Activated CD8-positive, alpha-beta T cell treated with anti-CD3 and anti-CD28 coated beads for 36 hours (primary cell): ENCODE results near the gene AKAP13. TPM values are rescaled to one million over a fixed set of nuclear protein-coding genes. Genes with fewer than 3 reads are reported as not detected.

ENCODE experiments used
- ATAC-seq: fragments of 200-7000 bp; cut with Tn5 transposase; one replicate; pipeline ENCODE4 v1.10.0; 2021; ENCODE audit warnings: mild to moderate bottlenecking, moderate library complexity
- CTCF ChIA-PET: fragments of 350-600 bp; sonication (Branson Sonifier 250); formaldehyde crosslinking; loops from one replicate; lab custom pipeline; 2021; ENCODE audit warnings: antibody characterized with exemption; lab: Charles Lee
- POLR2A ChIA-PET: fragments of 350-600 bp; sonication (Branson Sonifier 250); formaldehyde crosslinking; loops from one replicate; lab custom pipeline; 2021; ENCODE audit warnings: antibody characterized with exemption; lab: Charles Lee
- DNase-seq: peaks from one replicate; pipeline ENCODE4 v3.0.0-alpha.2; 2020
- H3K27ac Mint-ChIP-seq: one replicate; pipeline ENCODE4 v1.8.0; 2021; ENCODE audit warnings: mild to moderate bottlenecking, mixed read lengths
- H3K27me3 Mint-ChIP-seq: one replicate; pipeline ENCODE4 v1.8.0; 2021; ENCODE audit warnings: mixed read lengths
- H3K36me3 Mint-ChIP-seq: one replicate; pipeline ENCODE4 v1.8.0; 2021; ENCODE audit warnings: low read depth, mixed read lengths
- H3K4me1 Mint-ChIP-seq: one replicate; pipeline ENCODE4 v1.8.0; 2021; ENCODE audit warnings: low read depth, mixed read lengths
- H3K4me3 Mint-ChIP-seq: one replicate; pipeline ENCODE4 v1.8.0; 2021; ENCODE audit warnings: mild to moderate bottlenecking, moderate library complexity, mixed read lengths
- H3K9me3 Mint-ChIP-seq: one replicate; pipeline ENCODE4 v1.8.0; 2021; ENCODE audit warnings: mixed read lengths
- CTCF ChIP-seq: fragments of 200-600 bp; IDR thresholded peaks from one replicate; pipeline ENCODE4 v1.8.0; 2022; ENCODE audit warnings: antibody characterized with exemption, mild to moderate bottlenecking
- intact Hi-C: fragments of 100-400 bp; cut with micrococcal nuclease; formaldehyde crosslinking; loops from one replicate; pipeline ENCODE4 v1.10.0; 2022
- total RNA-seq, 2 experiments: library from RNA; stranded (reverse); gene quantifications; one replicate each; pipeline ENCODE4 v1.2.3, GENCODE V29; 2021

AKAP13 gene
- total RNA-seq, 2 experiments from 2014 or later, result 79.1 to 79.5 TPM

- ATAC-seq (no peak), DNase-seq (no peak)
- Mint-ChIP-seq H3K9me3 (no peaks in the 10 kb centered on the region), H3K4me3 (no peak overlapping the region), H3K4me1 (peaks cover 11% of the 10 kb centered on the region), H3K27me3 (no peaks in the 10 kb centered on the region), H3K27ac (no peak overlapping the region), H3K36me3 (no peaks in the 10 kb centered on the region)
- CTCF ChIA-PET, result no interaction called here
- no peak for TF ChIP-seq CTCF
- intact Hi-C loops, result no loop called here
- POLR2A ChIA-PET, result no interaction called here
Observed at GRCh38 chr15:85757073-85757938, 376.9 kb downstream of the AKAP13 start.

- no peak for TF ChIP-seq CTCF
- Mint-ChIP-seq H3K9me3 (no peaks in the 10 kb centered on the region), H3K27me3 (no peaks in the 10 kb centered on the region), H3K27ac (no peak overlapping the region), H3K36me3 (no peaks in the 10 kb centered on the region), H3K4me1 (peaks cover 4% of the 10 kb centered on the region), H3K4me3 (no peak overlapping the region)
- intact Hi-C loops, result no loop called here
- CTCF ChIA-PET, result no interaction called here
- DNase-seq, result no peak
- no peak for ATAC-seq
- POLR2A ChIA-PET, result no interaction called here
Observed at GRCh38 chr15:85757939-85758654, 377.7 kb downstream of the AKAP13 start.

- ATAC-seq, result no peak
Observed at GRCh38 chr15:85758655-85758978, 378.2 kb downstream of the AKAP13 start.

GRCh38 chr15:85759376-85759775, 379.0 kb downstream of the AKAP13 start:
- DNase-seq, result no peak
- no peak for TF ChIP-seq CTCF
- CTCF ChIA-PET, result no interaction called here
- intact Hi-C loops, result no loop called here
- no peak overlapping the region for H3K4me3 Mint-ChIP-seq
- no peaks in the 10 kb centered on the region for H3K9me3 Mint-ChIP-seq
- no peaks in the 10 kb centered on the region for H3K4me1 Mint-ChIP-seq
- H3K27me3 Mint-ChIP-seq, result no peaks in the 10 kb centered on the region
- no peak for ATAC-seq
- no peak overlapping the region for H3K27ac Mint-ChIP-seq
- POLR2A ChIA-PET, result no interaction called here
- H3K36me3 Mint-ChIP-seq, result no peaks in the 10 kb centered on the region

More at GRCh38 chr15:85758655-85758978, 378.2 kb downstream of the AKAP13 start:
- no peaks in the 10 kb centered on the region for H3K36me3 Mint-ChIP-seq
- no peak for DNase-seq
- intact Hi-C loops, result no loop called here
- H3K27me3 Mint-ChIP-seq, result no peaks in the 10 kb centered on the region
- H3K4me1 Mint-ChIP-seq, result no peaks in the 10 kb centered on the region
- no peak overlapping the region for H3K27ac Mint-ChIP-seq
- no peak for TF ChIP-seq CTCF
- ChIA-PET POLR2A (no interaction called here), CTCF (no interaction called here)
- H3K9me3 Mint-ChIP-seq, result no peaks in the 10 kb centered on the region
- no peak overlapping the region for H3K4me3 Mint-ChIP-seq

GRCh38 chr15:85760049-85760448, 379.6 kb downstream of the AKAP13 start:
- ChIA-PET CTCF (no interaction called here), POLR2A (no interaction called here)
- no peaks in the 10 kb centered on the region for H3K4me1 Mint-ChIP-seq
- no peaks in the 10 kb centered on the region for H3K9me3 Mint-ChIP-seq
- DNase-seq, result no peak
- TF ChIP-seq CTCF, result no peak
- no peak for ATAC-seq
- intact Hi-C loops, result no loop called here
- H3K27ac Mint-ChIP-seq, result no peak overlapping the region
- H3K27me3 Mint-ChIP-seq, result no peaks in the 10 kb centered on the region
- H3K4me3 Mint-ChIP-seq, result no peak overlapping the region
- no peaks in the 10 kb centered on the region for H3K36me3 Mint-ChIP-seq
